ENCODE data around the gene PLCB3.
"Not testable (repeated sequence)": the region's sequence is repeated elsewhere in the genome, so short reads cannot be mapped to it uniquely, and the experiment has no call there.

The PLCB3 gene

DNA sequence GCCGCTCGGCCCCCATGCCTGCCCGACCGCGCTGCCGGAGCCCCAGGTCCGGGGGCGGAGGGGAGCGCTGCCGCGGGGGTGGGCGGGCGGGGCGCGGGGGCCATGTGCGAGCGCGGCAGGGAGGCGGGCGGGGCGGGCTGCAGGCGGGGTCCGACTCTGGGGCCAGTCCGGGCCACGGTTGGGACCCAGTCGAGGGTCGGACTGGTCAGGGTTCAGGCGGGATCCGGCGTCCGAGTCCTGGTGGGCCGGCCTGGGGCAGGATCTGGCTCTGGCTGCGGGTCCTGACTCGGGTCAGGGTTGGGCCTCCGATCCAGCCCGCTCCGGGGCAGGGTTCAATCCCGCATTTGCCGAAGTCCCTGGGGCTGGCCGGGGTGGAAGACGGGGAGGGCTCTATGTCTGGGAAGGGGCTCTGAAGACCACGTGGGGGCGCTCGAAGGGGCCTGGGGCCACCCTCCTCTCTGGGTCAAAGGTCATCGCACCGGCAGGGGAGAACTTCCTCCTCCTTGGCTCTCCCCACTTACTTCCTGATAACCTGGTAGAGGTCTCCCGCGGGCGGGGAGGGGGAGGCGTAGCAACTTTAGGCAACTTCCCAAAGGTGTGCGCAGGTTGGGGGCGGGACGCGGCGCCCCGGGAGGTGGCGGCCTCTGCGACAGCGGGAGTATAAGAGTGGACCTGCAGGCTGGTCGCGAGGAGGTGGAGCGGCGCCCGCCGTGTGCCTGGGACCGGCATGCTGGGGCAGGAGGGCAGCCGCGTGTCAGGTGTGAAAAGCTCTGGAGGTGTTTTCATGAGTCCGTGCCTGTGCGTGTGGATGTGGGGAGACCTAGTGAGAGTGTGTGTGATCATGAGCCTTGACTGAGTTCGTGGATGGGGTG is 54.6 kb downstream of the PLCB3 start:
- Histone ChIP-seq H4K20me1 (ENCODE audit: insufficient read depth, low read length) (no peaks in the 10 kb centered on the region), H3K4me1 (ENCODE audit: insufficient read depth, low read length, severe bottlenecking) (peaks cover 20% of the 10 kb centered on the region), H3K27ac (ENCODE audit: low read depth, low read length, poor library complexity, severe bottlenecking) (peak overlapping the region; percentile 4), H3K4me2 (ENCODE audit: low read length) (peak overlapping the region; percentile 94), H3K79me2 (ENCODE audit: insufficient read depth, low read length) (peaks cover 10% of the 10 kb centered on the region), H3K9me2 (ENCODE audit: low read depth, low read length) (no peaks in the 10 kb centered on the region), H3K27me3 (ENCODE audit: insufficient read depth, low read length) (no peaks in the 10 kb centered on the region), H3K36me3 (ENCODE audit: insufficient read depth, low read length) (peaks cover 14% of the 10 kb centered on the region; the same call in 1 of the 2 replicates), H2AFZ (ENCODE audit: low read length) (no peak overlapping the region), H3K9me3 (ENCODE audit: low read length) (no peaks in the 10 kb centered on the region), H3K9ac (ENCODE audit: low read length) (peak overlapping the region; percentile 92), H3F3A (ENCODE audit: insufficient read depth, low read length) (no peaks in the 10 kb centered on the region), H3K4me3 (ENCODE audit: low read depth, low read length, poor library complexity, severe bottlenecking) (peak overlapping the region; percentile 70)
- no peak for TF ChIP-seq EZH2 (IDR thresholded peaks at IDR 0.05; ENCODE audit: borderline replicate concordance, low read length)
- TF ChIP-seq CTCF (IDR thresholded peaks at IDR 0.05; ENCODE audit: low read length), result peak; percentile 65

GRCh38 chr11:64306563-64306875 is 55.2 kb downstream of the PLCB3 start:
- no peak for TF ChIP-seq CTCF (IDR thresholded peaks at IDR 0.05; ENCODE audit: low read length)
- TF ChIP-seq EZH2 (IDR thresholded peaks at IDR 0.05; ENCODE audit: borderline replicate concordance, low read length), result no peak
- Histone ChIP-seq H3K4me1 (ENCODE audit: insufficient read depth, low read length, severe bottlenecking) (peaks cover 19% of the 10 kb centered on the region), H3K27me3 (ENCODE audit: insufficient read depth, low read length) (no peaks in the 10 kb centered on the region), H4K20me1 (ENCODE audit: insufficient read depth, low read length) (no peaks in the 10 kb centered on the region), H3K9me2 (ENCODE audit: low read depth, low read length) (no peaks in the 10 kb centered on the region), H3K79me2 (ENCODE audit: insufficient read depth, low read length) (peaks cover 10% of the 10 kb centered on the region), H3K27ac (ENCODE audit: low read depth, low read length, poor library complexity, severe bottlenecking) (peak overlapping the region; percentile 4), H2AFZ (ENCODE audit: low read length) (no peak overlapping the region), H3F3A (ENCODE audit: insufficient read depth, low read length) (no peaks in the 10 kb centered on the region), H3K36me3 (ENCODE audit: insufficient read depth, low read length) (peaks cover 16% of the 10 kb centered on the region; the same call in 1 of the 2 replicates), H3K4me2 (ENCODE audit: low read length) (peak overlapping the region; percentile 94), H3K9me3 (ENCODE audit: low read length) (no peaks in the 10 kb centered on the region), H3K4me3 (ENCODE audit: low read depth, low read length, poor library complexity, severe bottlenecking) (peak overlapping the region; percentile 70), H3K9ac (ENCODE audit: low read length) (peak overlapping the region; percentile 92)

DNA sequence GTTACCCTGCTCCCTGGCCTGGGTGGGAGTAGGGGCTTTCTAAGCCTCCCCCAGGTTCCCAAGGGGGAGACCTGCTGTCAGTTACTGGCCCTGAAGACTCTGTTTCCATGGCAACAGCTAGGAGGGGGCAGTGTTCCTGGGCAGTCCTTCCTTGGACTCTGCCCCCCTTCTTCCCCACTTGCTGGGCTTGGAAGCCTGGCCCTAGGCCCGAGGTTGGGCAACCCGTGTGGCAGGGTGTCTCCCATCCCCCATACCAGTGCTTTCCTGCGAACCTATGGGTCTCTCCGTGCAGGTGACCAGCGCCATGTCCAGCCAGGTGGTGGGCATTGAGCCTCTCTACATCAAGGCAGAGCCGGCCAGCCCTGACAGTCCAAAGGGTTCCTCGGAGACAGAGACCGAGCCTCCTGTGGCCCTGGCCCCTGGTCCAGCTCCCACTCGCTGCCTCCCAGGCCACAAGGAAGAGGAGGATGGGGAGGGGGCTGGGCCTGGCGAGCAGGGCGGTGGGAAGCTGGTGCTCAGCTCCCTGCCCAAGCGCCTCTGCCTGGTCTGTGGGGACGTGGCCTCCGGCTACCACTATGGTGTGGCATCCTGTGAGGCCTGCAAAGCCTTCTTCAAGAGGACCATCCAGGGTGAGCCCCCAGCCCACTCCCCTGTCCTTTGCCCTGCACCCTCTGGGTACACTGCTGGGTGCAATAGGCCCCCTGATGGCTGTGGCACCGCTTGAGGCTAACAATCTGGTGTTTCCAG is 55.7 kb downstream of the PLCB3 start:
- H2AFZ ChIP-seq (ENCODE audit: low read length), result no peak overlapping the region
- H3K9ac ChIP-seq (ENCODE audit: low read length), result peak overlapping the region; percentile 92
- H3K36me3 ChIP-seq (ENCODE audit: insufficient read depth, low read length), result peaks cover 16% of the 10 kb centered on the region; the same call in 1 of the 2 replicates
- H3K4me3 ChIP-seq (ENCODE audit: low read depth, low read length, poor library complexity, severe bottlenecking), result peak overlapping the region; percentile 70
- no peaks in the 10 kb centered on the region for H4K20me1 ChIP-seq (ENCODE audit: insufficient read depth, low read length)
- H3K79me2 ChIP-seq (ENCODE audit: insufficient read depth, low read length), result peaks cover 10% of the 10 kb centered on the region
- peak overlapping the region; percentile 4 for H3K27ac ChIP-seq (ENCODE audit: low read depth, low read length, poor library complexity, severe bottlenecking)
- H3K27me3 ChIP-seq (ENCODE audit: insufficient read depth, low read length), result no peaks in the 10 kb centered on the region
- H3F3A ChIP-seq (ENCODE audit: insufficient read depth, low read length), result no peaks in the 10 kb centered on the region
- no peaks in the 10 kb centered on the region for H3K9me2 ChIP-seq (ENCODE audit: low read depth, low read length)
- H3K4me2 ChIP-seq (ENCODE audit: low read length), result peak overlapping the region; percentile 94
- no peaks in the 10 kb centered on the region for H3K9me3 ChIP-seq (ENCODE audit: low read length)
- H3K4me1 ChIP-seq (ENCODE audit: insufficient read depth, low read length, severe bottlenecking), result peaks cover 19% of the 10 kb centered on the region
- no peak for TF ChIP-seq CTCF (IDR thresholded peaks at IDR 0.05; ENCODE audit: low read length)
- no peak for TF ChIP-seq EZH2 (IDR thresholded peaks at IDR 0.05; ENCODE audit: borderline replicate concordance, low read length)

GRCh38 chr11:64307795-64308194 is 56.5 kb downstream of the PLCB3 start:
- H2AFZ ChIP-seq (ENCODE audit: low read length); H3K79me2 ChIP-seq (ENCODE audit: insufficient read depth, low read length); H3K27me3 ChIP-seq (ENCODE audit: insufficient read depth, low read length); H3F3A ChIP-seq (ENCODE audit: insufficient read depth, low read length); H3K4me3 ChIP-seq (ENCODE audit: low read depth, low read length, poor library complexity, severe bottlenecking); H4K20me1 ChIP-seq (ENCODE audit: insufficient read depth, low read length); H3K9me2 ChIP-seq (ENCODE audit: low read depth, low read length); H3K9ac ChIP-seq (ENCODE audit: low read length); H3K9me3 ChIP-seq (ENCODE audit: low read length); H3K27ac ChIP-seq (ENCODE audit: low read depth, low read length, poor library complexity, severe bottlenecking): not testable (repeated sequence)
- Histone ChIP-seq H3K4me1 (ENCODE audit: insufficient read depth, low read length, severe bottlenecking) (peaks cover 19% of the 10 kb centered on the region), H3K4me2 (ENCODE audit: low read length) (0 out of 2 replicates have a peak overlapping the region, but pooled peaks have one; percentile 94), H3K36me3 (ENCODE audit: insufficient read depth, low read length) (peaks cover 21% of the 10 kb centered on the region; the same call in 1 of the 2 replicates)

Measured in OCI-LY1 (cell line).